Measurements from ENCODE around the gene MAD1L1.
A peak's percentile ranks its signal among the peaks of the same experiment; 100 is the strongest.

The MAD1L1 gene

DNA sequence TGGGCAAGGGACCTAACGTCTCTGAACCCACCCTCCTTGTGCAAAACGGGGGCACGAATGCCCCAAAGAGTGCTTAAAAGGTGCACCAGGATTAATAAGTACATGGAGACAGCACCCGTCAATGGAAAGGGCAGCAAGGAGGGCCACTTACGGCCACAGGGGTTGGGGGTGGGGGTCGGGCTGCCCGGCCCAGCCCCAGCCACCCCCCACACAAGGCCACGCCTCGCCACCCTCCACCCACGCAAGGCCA is 213.4 kb downstream of the MAD1L1 start:
- DNase-seq: no peak

DNA sequence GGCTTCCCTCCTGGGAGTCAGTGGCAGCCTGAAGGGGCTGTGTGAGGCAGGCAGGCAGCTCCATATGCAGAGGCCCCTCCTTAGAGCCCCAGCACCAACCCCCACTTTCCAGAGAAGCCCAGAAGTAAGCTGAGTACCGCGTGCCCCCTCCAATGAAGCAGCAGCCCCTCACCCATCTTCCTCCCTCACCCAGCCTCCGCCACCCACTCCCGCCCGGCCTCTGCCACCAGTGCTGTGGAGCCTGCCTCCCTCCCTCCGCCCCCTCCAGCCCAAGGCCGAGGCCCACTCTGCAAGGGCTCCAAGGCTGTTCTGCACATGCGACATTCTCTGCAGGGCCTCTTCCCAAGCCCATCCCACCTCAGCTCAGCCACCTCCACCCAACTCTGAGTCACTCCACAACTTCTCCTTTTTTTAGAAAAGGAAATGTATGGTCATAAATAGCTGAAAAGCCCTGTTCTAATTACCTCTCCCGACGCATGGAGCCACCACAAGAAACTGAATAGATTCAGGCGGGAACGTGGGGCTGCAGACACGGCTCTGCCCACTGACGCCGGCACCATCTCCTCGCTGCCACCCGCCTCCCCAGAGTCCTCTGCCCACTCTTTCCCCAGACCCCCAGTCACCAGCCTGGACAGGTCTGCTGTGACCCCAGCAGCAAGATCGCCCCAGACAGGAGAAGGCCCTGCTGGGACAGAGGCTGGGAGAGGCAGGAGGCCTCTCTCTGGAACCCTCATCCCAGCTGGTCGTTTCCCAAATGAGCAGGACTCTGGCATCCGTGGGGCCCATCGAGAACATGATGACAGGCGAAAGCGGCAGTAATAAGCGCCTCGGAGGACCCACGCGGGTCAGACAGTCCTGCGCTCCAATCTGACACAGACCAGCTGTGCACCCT is 213.9 kb downstream of the MAD1L1 start:
- DNase-seq: no peak

DNA sequence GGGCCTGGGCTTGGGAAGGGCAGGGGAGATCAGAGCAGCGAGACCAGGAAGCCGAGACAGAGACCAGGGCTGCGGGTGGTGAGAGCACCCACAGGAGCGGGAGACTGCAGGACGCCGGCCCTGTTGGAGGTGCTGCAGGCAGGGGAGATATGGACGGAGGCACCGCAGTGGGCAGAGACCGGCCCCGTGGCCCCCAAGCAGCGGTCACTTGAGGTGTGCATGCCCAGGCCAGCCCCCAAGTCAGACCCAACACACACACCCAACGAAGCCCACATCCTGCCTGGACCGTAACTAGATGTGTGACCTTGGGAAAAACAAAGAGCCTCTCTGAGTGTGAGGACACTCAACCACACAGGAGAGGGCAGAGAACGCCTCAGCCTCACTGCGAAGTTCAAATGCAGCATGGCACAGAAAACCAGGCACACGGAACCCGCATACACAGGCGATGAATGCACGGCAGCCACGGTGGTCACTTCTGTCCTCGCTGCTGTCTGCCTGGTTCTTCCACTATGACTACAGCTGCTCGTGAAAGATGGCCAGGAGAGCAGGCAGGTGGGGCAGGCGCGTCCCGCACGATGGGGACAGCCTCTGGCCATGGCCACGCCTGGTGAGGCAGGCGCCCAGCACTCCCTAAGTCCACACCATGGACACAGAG is 214.7 kb downstream of the MAD1L1 start:
- no peak for DNase-seq

DNA sequence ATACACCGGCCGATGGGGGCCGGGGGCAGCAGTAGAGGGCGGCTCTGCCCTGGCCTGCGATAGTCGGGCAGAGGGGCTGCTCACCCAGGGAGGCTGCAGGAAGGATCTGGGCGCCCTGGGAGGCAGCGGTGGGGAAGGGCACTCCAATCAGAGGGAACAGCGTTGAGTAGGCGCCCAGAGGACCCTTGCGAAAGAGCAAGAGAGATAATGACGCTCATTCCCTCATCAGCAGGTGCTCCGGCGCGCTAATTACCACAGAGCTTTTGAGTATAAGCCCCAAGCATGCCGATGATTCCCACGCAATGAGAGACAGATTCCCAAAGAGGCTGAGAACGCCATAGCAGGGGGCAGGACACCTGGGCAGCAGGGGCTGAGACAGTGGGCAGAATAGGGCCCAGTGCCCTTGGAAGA is 215.3 kb downstream of the MAD1L1 start:
- DNase-seq: no peak

DNA sequence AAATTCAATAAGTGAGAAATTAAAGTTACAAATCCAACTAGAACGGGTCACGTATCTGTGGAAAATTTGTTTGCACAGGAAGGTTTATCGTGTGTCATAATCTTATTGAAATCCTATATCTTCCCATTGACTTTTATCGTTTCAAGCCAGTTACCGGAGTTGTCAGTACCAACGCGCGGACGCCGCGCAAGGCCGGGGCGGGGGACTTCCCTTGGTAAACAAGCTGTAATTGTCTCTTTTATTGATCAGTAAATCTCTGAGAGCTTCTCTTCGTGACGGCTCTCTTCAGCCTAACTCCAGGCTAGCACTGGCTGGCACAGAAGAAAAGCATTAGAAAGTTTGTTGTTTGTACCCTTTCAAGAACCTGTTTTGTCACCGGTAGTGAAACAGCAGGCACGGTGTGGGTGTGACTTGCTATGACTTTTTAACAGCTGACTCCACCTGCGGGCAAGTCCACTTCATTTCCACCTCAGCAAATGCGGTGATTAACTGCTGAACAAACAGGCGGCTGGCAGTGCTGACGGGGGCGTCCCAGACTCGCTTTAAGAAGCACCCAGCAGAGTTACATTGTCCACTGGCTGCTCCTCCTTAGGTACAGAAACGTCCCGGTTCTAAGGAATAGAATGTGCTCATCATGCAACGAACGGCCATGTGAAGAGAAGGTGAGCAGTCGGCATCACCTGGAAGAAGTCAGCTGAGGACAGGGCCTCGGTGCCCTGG is 215.8 kb downstream of the MAD1L1 start:
- DNase-seq: peak; percentile 83

DNA sequence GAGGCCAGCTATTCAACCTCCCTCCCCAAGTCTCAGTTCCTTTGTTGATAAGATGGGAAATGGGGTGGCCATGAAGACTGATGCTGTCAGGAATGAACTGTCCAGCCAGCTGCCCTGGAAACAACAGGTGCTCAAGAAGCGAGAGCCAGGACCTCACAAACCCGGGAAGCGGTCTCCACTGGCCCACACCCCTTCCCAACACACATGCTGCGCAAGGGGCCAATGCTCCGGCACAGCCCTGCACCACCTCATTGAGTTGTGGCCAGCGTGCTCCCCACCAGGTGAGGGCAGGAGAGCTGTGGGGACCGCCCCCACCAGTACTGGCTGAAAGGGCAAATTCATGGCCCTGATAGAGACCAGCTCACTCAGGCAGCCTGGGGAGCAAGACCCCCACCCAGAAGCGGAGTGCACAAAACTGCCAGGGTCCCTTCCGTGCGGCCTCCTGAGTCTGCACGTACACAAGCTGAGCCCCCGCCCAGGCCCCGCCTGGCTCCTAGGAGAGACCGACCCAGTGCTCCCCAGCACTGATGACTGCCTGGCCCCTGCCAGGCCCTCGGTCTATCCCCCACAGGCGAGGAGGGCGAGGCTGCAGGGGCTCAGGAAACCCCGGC is 216.6 kb downstream of the MAD1L1 start:
- DNase-seq: no peak

DNA sequence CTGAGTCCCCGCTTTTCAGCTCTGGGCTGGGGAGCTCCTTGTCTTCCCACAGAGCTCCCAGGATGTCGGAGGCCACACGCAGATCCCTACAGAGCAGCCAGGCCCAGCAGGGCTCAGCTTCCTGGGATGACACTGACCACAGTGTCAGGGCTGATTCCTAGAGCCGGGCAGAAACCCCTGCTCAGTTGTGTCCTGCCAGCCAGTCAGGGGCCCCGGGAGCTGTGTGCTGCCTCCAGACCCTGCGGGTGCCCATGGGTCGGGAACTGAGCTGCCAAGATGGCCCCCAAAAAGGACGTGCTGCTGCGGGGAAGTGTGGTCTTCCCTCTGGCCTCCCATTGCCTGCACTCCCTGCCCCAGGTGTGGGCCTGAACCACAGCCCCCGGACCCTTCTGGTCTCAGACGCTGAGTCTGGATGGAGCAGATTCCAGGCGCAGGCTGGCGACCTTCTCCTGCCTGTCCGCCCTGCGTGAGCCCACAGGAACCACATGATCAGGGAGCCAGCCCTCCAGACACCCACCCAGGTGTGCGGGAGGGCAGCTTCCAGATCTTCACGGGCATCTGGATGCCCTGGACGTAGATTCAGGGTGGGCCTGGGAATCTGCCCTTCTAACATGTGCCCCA is 217.4 kb downstream of the MAD1L1 start:
- DNase-seq: no peak

DNA sequence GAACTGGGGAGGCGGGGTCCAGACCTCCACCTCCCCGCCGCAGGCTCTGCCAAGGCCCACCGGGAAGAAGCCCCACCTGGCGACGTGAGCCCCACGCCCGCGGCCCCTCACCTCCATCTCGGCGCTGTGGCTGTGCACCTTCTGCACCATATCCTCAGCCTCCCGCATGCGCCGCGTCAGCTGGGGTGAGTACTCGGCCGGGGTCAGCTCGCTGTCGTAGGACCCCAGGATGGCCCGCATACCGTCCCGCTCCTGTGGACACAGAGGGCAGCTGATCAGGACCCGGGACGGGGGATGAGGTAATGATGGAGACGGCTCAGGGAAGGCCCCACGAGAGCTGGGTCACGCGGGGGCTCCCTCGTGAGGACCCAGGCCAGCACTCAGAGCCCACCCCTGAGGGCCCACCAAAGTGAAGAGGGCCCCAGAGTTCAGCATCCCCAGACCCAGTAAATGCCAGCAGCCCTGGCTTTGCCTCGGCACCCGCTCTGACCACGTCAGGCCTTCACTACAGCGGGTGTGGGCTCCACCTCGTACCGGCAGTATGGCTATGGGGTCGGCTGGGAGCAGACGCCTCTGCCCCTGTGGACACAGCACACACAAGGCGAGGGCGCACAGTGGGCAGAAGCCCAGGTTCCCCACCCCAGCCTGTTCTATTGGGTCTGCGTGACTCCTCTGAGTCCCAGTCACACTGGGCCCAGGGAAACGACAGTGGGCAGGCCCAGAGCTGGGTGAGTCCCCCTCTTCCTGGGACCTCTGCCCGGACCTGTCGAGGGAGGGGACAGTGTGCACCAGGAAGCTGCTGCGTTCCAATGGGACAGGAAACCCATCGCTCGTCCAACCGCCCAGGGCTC is 218.1 kb downstream of the MAD1L1 start:
- DNase-seq: no peak

DNA sequence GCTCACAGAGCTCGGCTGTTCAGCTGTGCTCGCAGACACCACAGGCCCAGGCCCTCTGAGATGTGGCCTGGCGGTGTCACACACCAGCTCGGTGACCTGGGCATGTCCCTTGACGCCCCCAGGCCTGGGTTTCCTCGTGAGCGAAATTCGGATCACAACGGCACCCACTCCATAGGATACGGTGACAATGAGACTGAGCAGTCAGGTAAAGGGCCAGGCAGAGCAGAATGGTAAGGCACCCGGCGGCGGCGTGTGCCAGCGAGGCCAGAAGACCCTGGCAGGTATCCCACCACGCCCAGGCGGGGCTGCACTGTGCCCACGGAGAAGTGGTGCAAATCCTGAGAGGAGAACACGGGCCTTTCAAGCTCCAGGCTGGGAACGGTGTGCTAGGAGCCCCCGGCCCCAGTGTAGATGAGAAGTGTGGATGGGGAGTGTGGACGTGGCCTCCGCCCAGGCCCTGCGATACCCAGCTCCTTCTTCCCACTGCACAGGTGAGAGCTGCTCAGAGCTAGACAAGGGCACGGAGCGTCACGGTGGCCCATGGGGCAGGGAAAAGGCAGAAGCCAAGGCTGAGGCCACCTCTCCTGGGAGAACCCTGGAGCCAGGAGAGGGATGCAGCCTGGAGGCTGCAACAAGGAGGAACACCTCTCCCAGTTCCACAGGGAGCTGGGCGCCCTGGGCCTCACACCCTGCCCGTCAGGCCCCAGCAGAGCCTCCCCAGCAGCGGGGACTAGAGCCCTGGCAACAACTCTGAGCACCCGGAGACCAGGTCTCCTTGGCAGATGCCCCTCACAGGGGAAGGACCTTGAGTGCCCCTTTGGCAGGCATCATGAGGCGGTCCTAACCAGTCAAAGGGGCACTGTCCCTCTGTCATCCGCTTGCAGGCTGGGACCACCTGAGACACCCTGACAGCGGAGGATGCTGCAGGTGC is 219.1 kb downstream of the MAD1L1 start:
- DNase-seq: no peak

DNA sequence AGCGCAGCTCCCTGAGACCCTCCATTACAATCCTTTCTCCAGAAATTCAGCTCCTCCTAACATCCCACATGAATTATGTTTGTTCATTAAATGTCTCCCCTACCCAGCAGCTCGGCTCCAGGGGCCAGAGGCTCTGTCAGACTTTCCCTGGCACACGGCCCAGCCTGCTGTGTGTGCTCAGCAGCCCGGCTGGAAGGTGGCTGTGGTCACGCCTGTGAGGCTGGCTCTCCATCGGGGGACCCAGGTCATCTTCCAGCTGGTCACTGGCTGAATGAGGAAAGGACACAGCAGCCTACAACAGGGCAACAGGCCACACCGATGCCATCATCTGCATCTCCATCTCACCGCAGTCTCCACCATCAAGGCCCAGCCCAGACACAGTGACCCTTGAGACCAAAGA is 219.8 kb downstream of the MAD1L1 start:
- peak; percentile 63 for DNase-seq

DNA sequence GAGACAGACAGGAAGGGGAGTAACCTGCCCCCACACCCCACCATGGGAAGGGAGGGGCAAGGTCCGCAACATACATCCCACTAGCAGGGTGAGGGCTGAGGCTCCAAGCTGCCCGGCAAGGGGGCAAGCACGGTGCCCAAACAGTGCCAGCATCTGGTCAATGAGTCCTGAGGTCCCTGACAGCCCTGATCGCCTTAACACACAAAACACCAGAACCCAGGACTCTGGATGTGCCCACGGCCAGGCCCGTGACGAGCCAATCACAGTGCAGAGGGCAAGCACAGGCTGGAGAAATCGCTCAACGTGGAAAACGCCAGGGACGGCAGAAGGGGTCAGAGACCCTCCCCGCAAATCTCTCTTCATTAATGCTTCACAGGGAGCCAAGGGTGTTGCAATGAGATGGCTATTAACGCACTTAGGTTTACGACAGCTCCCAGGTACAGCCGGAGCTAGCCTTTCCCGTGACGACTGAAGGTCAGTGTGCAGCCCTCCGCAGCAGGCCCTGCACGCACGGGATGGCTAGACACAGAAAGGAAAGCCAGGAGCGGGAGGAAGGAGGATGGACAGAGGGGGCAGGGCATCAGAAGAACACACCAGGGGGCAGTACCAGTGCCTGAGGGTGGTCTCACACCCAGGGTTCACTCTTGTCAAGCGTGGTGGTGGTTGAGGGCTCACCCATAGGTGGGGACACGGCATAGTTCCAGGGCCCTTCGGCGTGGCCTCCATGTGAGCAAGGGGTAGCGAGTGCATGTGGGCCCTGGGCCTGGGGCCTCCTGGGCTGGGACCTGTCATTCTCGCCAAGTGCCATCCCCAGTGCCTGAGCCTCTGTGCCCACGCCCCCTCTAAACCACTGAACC is 220.5 kb downstream of the MAD1L1 start:
- no peak for DNase-seq

DNA sequence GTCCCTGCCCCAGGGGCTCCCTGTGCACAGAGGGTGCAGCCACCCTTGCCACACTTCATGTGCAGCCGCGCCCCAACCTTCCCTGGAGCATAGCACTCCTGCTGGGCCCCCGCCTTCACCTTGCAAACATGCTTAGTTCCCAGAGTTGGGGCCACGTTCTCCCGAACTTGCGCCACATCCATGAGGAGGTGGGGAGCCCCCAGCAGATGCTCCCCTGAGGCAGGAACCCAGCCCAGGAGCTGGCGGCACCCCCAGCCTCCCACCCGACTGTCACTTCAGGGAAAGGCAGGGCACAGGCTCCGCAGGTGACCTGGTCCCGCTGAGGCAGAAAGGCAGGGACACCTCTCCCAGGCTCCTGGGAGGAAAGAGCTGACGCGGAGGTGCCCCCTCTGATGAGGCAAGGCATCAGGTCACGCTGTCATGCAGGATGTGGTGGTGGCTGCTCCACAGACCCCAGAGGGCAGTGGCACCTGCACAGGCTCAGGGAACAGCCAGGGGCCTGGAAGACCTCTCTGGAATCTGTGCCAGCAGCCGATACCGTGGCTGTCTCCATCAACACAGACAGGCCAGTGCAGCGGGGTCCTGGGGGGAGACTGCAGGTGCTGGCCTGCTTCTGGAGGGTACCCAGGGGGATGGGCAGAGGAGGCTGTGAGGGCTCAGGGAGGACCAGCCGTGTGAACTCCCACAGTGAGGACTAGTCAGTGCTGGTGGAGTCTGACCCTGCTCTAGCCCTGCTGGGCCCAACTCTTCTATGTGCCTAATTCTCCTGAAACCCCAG is 221.3 kb downstream of the MAD1L1 start:
- no peak for DNase-seq

DNA sequence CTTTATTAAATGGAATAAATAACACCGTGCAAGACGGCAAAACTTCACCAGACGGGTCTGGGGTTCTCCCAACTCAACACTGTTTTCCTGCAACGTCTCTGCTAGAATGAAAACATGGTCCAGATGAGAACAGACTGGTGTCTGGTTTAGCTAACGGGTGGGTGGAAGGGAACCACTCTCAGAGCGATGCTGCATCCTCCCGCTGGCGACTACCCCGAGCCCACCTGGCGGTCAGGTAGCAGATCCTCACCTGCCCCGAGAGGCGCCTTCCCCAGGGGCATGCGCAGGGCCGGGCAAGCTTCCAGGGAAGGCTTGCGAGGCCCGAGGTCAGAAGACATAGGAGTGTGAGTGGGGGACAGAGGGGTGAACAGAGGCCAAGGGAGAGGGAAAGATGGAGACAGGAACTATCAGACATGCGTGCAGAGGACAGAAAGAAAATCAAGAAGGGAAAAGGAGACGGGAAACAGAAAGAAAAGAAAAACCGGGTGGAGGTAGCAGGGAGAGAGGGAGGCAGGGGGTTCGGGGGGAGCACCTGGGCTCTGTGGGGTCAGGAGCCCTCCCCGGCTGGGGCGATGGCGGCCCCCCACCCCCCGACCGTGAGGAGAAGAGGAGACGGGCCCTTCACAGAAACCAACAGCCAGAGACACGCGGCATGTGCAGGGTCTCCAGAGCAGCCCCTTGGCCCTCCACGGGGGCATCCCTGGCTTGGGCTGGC is 222.0 kb downstream of the MAD1L1 start:
- no peak for DNase-seq

DNA sequence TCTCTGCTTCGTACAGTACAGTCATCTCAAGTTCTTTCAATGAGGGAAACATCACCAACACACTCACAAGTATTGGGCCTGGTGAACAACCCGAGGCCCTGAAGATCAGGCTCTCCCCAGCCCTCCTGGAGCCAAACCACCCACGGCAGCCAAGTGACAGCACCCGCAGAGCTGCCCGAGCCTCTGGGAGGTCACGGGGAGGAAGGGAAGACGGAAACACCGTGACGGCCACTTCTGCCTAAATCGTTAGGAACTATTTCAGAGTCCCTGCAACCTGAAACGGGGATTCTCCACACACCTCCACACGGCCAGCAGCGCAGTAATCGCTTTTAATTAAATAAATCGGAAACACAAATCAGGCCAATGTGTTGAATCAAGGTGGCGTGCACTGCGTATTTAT is 222.6 kb downstream of the MAD1L1 start:
- DNase-seq: no peak

DNA sequence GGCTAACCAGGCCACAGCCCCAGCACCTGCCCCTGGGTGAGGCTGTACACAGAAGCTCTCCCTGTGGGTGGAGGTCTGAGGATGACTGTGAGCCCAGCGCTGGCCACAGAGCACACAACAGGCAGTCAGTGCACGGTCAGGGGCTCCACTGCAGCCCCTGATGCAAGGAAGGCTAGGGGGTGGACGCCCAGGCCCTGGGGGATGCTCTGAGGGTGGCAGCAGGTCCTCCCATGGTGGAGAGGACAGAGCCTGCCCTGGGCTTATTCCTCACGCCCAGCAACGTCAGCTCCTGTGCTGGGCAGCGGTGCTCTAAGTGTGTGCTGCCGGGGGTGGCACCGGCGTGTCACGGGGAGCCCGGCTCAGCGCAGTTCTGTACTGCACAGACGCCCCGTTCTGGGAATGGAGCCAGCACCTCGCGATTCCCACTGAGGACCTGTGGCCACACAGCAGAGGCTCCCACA is 223.2 kb downstream of the MAD1L1 start:
- no peak for DNase-seq

DNA sequence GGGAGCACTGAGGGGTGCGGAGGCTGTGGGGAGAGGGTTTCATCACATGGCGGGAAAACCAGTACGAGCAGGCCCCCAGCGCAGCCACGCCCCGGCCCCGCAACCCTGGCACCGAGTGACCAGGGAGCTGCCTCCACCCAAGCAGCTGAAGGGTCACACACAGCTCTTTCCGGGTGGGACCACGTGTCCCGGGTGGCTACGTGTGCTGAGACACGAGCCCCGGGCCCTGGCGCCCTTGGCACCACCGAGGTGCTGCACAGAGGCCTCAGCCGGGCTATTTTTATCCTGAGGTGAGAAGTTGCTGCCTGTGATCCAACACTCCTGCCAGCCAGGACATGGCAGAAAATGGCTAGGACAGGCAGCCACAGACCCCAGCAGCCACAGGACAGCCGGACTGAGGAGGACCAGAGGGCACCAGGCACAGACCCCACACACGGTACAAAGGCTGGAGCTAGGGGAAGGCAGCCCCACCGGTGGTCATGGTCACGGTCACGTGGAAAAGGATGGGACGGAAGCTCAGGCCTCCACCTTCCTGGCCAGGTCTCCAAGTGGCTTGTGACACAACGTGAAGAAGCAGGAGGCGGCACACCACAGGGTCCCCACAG is 223.7 kb downstream of the MAD1L1 start:
- no peak for DNase-seq

DNA sequence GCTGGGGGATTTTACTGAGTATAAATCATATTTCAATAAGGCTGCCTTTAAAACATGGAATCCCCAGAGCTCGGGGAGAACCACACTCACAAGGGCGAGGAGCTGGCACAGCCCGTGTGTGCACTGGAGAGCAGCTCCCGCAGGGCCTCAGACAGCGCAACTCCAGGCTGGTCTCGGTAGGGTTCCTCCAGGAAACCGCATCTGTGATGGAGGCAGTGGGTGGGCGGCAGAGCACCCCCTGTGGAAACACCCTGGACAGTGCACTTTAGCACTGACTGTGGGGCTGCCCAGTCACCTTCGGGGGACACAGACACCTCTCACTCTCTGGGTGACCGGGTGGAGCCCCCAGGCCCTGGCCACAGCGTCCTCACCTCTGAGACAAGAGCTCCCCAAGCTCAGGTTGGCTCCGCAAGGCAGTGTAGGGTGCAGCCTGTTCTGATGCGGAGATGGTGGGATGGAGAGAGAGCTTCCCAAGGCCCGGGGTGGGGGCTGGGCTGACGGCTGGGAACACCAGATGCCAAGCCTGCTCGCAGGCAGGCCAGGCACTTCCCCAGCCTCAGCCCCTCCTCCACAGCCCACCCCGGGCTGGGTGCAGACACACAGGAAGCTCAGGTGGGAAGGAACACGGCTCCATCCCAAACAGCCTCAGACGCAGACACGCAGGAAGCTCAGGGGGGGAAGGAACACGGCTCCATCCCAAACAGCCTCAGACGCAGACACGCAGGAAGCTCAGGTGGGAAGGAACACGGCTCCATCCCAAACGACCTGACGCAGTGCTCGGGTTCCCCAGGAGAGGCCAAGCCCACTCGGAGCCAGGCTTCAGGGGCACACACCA is 224.4 kb downstream of the MAD1L1 start:
- DNase-seq: no peak
